CD4-positive, alpha-beta T cell treated with Interleukin-4 for 1 hour (primary cell): ENCODE data around the gene APOBEC3H.

Experiments used
- DNase-seq, 2 donors: peaks; one replicate each; pipeline ENCODE4 v3.0.0-alpha.2; 2020 to 2022

The APOBEC3H gene

GRCh38 chr22:39114112-39114511 is 17.1 kb downstream of the APOBEC3H start:
- no peak for DNase-seq

DNA sequence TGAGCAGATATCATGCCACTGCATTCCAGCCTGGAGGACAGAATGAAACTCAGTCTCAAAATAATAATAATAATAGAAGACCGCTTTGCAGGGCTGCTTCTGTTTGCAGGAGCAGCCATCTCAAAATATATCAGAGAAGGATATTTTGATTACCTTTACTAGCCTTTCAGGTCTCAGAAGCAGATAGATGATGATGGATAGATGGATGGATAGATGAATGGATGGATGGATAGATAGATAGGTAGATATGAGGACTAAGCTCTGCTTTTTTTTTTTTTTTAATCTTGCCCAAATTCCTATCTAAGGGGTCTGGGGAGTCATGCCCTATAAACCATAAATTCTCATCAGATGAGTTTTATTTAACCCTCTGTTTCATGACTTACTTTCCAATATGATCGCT is 18.5 kb downstream of the APOBEC3H start:
- DNase-seq: no peak

- DNase-seq: peak; percentile 29 to 69
Measured at GRCh38 chr22:39115977-39116621, 19.1 kb downstream of the APOBEC3H start.

- DNase-seq: peak; percentile 80 to 89
Measured at GRCh38 chr22:39117585-39118191, 20.6 kb downstream of the APOBEC3H start.

GRCh38 chr22:39120983-39121382 is 23.9 kb downstream of the APOBEC3H start:
- no peak for DNase-seq

- no peak for DNase-seq
Measured at GRCh38 chr22:39122772-39123470, 25.9 kb downstream of the APOBEC3H start.

DNA sequence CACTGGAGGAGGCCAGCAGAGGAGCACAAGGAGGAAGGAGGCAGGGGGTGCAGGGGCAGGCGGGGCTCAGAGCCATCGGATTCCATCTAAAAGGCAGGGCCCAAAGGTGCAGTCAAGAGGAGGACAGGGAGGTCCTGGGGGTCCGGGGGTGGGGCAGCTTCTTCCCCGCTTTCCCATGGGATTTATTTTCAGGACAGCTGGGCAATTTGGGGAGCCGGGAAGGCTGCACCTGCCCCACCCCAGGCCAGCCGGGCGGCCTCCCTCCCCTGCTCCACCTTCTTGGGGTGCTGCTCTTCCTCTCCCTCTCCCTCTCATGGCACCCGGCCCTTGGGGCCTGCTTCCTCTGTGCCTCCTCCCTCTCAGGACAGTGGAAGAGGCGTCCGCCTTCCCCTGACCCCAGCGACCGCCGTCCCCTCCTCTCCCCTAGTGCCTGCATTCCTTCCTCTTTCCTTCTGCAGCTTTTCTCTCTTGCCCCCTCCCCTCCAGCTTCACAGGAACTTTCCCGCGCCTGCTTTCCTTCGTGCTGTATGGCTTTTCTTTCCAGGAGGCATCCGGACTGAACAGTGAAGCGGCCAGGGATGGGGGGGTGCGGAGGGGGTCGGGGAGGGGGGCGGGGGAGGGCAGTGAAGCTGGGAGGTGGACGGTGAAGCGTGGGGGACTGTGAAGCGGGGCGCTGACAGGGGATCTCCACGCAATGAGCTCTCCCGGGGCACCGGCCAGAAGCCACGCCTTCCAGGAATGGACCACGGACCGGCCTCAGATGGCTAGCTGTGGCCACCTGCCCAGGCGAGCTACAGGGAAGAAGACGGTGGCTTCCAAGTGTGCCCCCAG is 26.9 kb downstream of the APOBEC3H start:
- no peak for DNase-seq

- no peak for DNase-seq
Measured at GRCh38 chr22:39125622-39126021, 28.6 kb downstream of the APOBEC3H start.

- no peak for DNase-seq
Measured at GRCh38 chr22:39128508-39128907, 31.5 kb downstream of the APOBEC3H start.

DNA sequence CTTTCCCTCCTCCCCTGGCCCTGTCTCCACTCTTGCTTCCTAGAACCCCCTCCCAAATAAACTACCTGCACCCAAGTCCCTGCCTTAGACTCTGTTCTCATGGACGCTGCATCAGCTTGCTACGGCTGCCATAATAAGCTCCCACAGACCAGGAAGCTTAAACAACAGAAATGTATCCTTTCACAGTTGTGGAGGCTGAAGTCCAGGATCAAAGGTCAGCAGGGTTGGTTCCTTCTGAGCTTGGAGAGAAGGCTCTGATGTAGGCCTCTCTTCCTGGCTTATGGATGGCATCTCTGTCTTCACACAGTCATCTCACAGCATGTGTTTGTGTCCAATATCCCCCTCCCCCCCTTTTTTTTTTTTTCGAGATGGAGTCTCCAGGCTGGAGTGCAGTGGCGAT is 32.0 kb downstream of the APOBEC3H start:
- DNase-seq: no peak

DNA sequence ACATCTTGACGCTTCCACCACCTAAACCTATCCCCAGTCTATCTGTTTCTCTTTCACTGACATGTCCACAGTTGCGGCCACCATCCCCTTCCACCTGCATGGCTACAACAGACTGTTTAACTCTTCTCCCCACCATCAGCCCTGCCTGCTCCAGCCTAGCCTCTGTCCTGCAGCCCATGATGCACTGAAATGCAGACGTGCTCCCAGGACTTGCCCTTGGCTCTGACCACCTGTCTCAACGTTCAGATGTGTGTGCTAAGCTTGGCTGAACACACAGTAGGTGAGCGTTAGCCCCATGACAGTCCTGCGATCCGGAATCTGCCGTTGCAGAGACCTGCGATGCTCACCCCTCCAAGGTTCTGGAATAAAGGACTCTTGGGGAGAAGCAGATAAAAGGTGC is 32.7 kb downstream of the APOBEC3H start:
- no peak for DNase-seq

GRCh38 chr22:39130152-39130704 is 33.2 kb downstream of the APOBEC3H start:
- DNase-seq: no peak

- DNase-seq: no peak
Measured at GRCh38 chr22:39130892-39131855, 34.1 kb downstream of the APOBEC3H start.

GRCh38 chr22:39132281-39132680 is 35.2 kb downstream of the APOBEC3H start:
- no peak for DNase-seq

DNA sequence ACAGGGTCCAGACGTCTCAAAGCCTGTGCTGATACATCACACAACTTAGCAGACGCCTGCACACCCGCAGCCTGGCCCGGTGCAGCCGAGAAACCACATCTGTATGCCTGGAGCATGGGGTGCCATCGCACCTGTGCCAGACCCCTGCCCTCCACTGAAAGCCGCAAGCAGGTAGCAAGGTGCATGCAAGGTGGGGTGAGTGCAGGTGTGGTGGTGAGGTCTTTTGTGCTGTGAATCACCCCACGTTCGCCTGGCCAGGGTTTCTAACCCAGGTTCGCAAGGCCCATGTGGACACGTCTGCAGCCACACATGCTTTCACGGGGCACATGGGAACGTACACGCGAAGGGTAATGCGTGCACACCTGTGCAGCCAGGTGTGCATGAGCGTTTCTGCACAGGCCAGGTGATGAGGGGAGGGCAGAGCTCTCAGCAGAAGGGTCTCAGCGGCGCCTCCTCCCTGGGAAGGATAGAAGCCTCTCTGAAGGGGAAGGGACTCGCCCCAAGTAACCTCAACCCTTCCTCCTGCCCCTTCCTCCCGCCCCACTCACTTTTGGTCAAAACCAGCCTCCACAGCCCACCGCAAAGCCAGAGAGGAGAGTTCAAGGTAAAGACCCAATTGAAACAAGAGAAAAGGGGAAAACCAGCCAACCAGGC is 36.0 kb downstream of the APOBEC3H start:
- DNase-seq: no peak

GRCh38 chr22:39133871-39134270 is 36.8 kb downstream of the APOBEC3H start:
- DNase-seq: no peak

GRCh38 chr22:39134366-39135091 is 37.5 kb downstream of the APOBEC3H start:
- no peak for DNase-seq

- peak; percentile 41 to 47 for DNase-seq
Measured at GRCh38 chr22:39135092-39135896, 38.2 kb downstream of the APOBEC3H start.

GRCh38 chr22:39136317-39136716 is 39.3 kb downstream of the APOBEC3H start:
- DNase-seq: no peak
